ENCODE data around the gene FOXE3.

The FOXE3 gene

GRCh38 chr1:47431534-47431933, 15.4 kb downstream of the FOXE3 start:
- TF ChIP-seq POLR2AphosphoS5 (IDR thresholded peaks at IDR 0.05; ENCODE audit: low read depth, low read length) = no peak

- TF ChIP-seq FOXP2 (optimal IDR thresholded peaks at IDR 0.05; ENCODE audit: borderline replicate concordance, extremely low read depth, extremely low read length, insufficient read depth) (no peak), POLR2AphosphoS5 (IDR thresholded peaks at IDR 0.05; ENCODE audit: low read depth, low read length) (no peak), SIN3A (IDR thresholded peaks at IDR 0.05; ENCODE audit: borderline replicate concordance, insufficient read depth, low read length) (no peak), REST (IDR thresholded peaks at IDR 0.05; ENCODE audit: insufficient read depth in 1 of 2, low read depth in 2 of 2, low read length in 2 of 2) (no peak), TAF1 (IDR thresholded peaks at IDR 0.05; ENCODE audit: borderline replicate concordance, insufficient read depth, low read length) (no peak)
Observed at GRCh38 chr1:47432071-47433036, 16.3 kb downstream of the FOXE3 start.

GRCh38 chr1:47433037-47433421, 16.9 kb downstream of the FOXE3 start:
- TF ChIP-seq SIN3A (IDR thresholded peaks at IDR 0.05; ENCODE audit: borderline replicate concordance, insufficient read depth, low read length) (no peak), REST (IDR thresholded peaks at IDR 0.05; ENCODE audit: insufficient read depth in 1 of 2, low read depth in 2 of 2, low read length in 2 of 2) (no peak), TAF1 (IDR thresholded peaks at IDR 0.05; ENCODE audit: borderline replicate concordance, insufficient read depth, low read length) (no peak), POLR2AphosphoS5 (IDR thresholded peaks at IDR 0.05; ENCODE audit: low read depth, low read length) (no peak), FOXP2 (optimal IDR thresholded peaks at IDR 0.05; ENCODE audit: borderline replicate concordance, extremely low read depth, extremely low read length, insufficient read depth) (no peak)

- TF ChIP-seq FOXP2 (optimal IDR thresholded peaks at IDR 0.05; ENCODE audit: borderline replicate concordance, extremely low read depth, extremely low read length, insufficient read depth) (no peak), SIN3A (IDR thresholded peaks at IDR 0.05; ENCODE audit: borderline replicate concordance, insufficient read depth, low read length) (no peak), TAF1 (IDR thresholded peaks at IDR 0.05; ENCODE audit: borderline replicate concordance, insufficient read depth, low read length) (no peak), REST (IDR thresholded peaks at IDR 0.05; ENCODE audit: insufficient read depth in 1 of 2, low read depth in 2 of 2, low read length in 2 of 2) (no peak)
Observed at GRCh38 chr1:47433477-47434050, 17.5 kb downstream of the FOXE3 start.

GRCh38 chr1:47434051-47434842, 18.2 kb downstream of the FOXE3 start:
- TF ChIP-seq POLR2AphosphoS5 (IDR thresholded peaks at IDR 0.05; ENCODE audit: low read depth, low read length) (no peak), REST (IDR thresholded peaks at IDR 0.05; ENCODE audit: insufficient read depth in 1 of 2, low read depth in 2 of 2, low read length in 2 of 2) (no peak), FOXP2 (optimal IDR thresholded peaks at IDR 0.05; ENCODE audit: borderline replicate concordance, extremely low read depth, extremely low read length, insufficient read depth) (no peak), SIN3A (IDR thresholded peaks at IDR 0.05; ENCODE audit: borderline replicate concordance, insufficient read depth, low read length) (no peak), TAF1 (IDR thresholded peaks at IDR 0.05; ENCODE audit: borderline replicate concordance, insufficient read depth, low read length) (no peak)

Measured in PFSK-1 (cell line).